ENCODE results near the gene MACROD2. TPM values are rescaled to one million over a fixed set of nuclear protein-coding genes. Genes with fewer than 3 reads are reported as not detected.

Gene MACROD2
- total and polyA plus RNA-seq, 2 experiments from 2014 or later = 2.8 to 4.3 TPM

DNA sequence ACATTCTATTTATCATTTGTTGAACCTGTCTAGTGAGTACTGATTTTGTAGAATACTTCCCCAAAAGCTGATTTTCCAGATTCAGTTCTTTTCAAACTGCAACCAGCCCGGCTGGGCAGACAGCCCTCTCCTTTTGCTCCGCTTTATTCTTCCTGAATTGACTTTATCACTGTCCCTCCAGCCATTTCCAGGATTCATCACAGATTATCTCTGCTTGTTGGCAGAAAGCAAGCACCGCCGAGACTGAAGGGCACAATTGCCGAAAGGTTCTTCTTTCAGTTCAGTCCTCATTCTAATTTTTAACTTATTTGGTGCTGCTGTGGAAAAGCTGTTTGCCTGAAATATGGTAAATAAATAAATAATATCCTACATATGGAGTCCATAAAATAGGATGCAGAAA is 711.2 kb downstream of the MACROD2 start:
- H3K9me3 Mint-ChIP-seq = no peaks in the 10 kb centered on the region
- no peak for ATAC-seq
- no peak overlapping the region for H3K27ac Mint-ChIP-seq
- Histone ChIP-seq H2AFZ (no peak overlapping the region; the same call in 1 of the 2 replicates), H3K4me1 (ENCODE audit: insufficient read depth) (peaks cover 17% of the 10 kb centered on the region; the same call in 1 of the 2 replicates), H3K4me3 (no peak overlapping the region), H4K20me1 (replicated peaks; ENCODE audit: insufficient read depth) (no peaks in the 10 kb centered on the region), H3K36me3 (ENCODE audit: insufficient read depth) (no peaks in the 10 kb centered on the region), H3K27ac (ENCODE audit: low read depth) (no peak overlapping the region), H3K79me2 (replicated peaks; ENCODE audit: insufficient read depth) (no peaks in the 10 kb centered on the region), H3F3A (replicated peaks; ENCODE audit: low read depth) (no peaks in the 10 kb centered on the region), H3K27me3 (ENCODE audit: insufficient read depth) (no peaks in the 10 kb centered on the region), H3K9me2 (ENCODE audit: insufficient read depth) (no peaks in the 10 kb centered on the region), H3K4me2 (no peak overlapping the region)
- no peaks in the 10 kb centered on the region for H3K36me3 Mint-ChIP-seq (ENCODE audit: low read depth)
- H3K4me1 Mint-ChIP-seq = peaks cover 17% of the 10 kb centered on the region
- TF ChIP-seq EZH2phosphoT487 (IDR thresholded peaks at IDR 0.05; ENCODE audit: unreplicated experiment) (no peak), ZNF331 (CRISPR knock-in tag; IDR thresholded peaks at IDR 0.05; ENCODE audit: low read depth) (no peak), EZH2 (IDR thresholded peaks at IDR 0.05; ENCODE audit: low read depth, unreplicated experiment) (no peak), ZNF114 (CRISPR knock-in tag; IDR thresholded peaks at IDR 0.05) (no peak), STAT1 (IDR thresholded peaks at IDR 0.05; ENCODE audit: unreplicated experiment) (no peak), NANOG (IDR thresholded peaks at IDR 0.05; ENCODE audit: borderline replicate concordance) (no peak)
- TF ChIP-seq, protein P1, sequence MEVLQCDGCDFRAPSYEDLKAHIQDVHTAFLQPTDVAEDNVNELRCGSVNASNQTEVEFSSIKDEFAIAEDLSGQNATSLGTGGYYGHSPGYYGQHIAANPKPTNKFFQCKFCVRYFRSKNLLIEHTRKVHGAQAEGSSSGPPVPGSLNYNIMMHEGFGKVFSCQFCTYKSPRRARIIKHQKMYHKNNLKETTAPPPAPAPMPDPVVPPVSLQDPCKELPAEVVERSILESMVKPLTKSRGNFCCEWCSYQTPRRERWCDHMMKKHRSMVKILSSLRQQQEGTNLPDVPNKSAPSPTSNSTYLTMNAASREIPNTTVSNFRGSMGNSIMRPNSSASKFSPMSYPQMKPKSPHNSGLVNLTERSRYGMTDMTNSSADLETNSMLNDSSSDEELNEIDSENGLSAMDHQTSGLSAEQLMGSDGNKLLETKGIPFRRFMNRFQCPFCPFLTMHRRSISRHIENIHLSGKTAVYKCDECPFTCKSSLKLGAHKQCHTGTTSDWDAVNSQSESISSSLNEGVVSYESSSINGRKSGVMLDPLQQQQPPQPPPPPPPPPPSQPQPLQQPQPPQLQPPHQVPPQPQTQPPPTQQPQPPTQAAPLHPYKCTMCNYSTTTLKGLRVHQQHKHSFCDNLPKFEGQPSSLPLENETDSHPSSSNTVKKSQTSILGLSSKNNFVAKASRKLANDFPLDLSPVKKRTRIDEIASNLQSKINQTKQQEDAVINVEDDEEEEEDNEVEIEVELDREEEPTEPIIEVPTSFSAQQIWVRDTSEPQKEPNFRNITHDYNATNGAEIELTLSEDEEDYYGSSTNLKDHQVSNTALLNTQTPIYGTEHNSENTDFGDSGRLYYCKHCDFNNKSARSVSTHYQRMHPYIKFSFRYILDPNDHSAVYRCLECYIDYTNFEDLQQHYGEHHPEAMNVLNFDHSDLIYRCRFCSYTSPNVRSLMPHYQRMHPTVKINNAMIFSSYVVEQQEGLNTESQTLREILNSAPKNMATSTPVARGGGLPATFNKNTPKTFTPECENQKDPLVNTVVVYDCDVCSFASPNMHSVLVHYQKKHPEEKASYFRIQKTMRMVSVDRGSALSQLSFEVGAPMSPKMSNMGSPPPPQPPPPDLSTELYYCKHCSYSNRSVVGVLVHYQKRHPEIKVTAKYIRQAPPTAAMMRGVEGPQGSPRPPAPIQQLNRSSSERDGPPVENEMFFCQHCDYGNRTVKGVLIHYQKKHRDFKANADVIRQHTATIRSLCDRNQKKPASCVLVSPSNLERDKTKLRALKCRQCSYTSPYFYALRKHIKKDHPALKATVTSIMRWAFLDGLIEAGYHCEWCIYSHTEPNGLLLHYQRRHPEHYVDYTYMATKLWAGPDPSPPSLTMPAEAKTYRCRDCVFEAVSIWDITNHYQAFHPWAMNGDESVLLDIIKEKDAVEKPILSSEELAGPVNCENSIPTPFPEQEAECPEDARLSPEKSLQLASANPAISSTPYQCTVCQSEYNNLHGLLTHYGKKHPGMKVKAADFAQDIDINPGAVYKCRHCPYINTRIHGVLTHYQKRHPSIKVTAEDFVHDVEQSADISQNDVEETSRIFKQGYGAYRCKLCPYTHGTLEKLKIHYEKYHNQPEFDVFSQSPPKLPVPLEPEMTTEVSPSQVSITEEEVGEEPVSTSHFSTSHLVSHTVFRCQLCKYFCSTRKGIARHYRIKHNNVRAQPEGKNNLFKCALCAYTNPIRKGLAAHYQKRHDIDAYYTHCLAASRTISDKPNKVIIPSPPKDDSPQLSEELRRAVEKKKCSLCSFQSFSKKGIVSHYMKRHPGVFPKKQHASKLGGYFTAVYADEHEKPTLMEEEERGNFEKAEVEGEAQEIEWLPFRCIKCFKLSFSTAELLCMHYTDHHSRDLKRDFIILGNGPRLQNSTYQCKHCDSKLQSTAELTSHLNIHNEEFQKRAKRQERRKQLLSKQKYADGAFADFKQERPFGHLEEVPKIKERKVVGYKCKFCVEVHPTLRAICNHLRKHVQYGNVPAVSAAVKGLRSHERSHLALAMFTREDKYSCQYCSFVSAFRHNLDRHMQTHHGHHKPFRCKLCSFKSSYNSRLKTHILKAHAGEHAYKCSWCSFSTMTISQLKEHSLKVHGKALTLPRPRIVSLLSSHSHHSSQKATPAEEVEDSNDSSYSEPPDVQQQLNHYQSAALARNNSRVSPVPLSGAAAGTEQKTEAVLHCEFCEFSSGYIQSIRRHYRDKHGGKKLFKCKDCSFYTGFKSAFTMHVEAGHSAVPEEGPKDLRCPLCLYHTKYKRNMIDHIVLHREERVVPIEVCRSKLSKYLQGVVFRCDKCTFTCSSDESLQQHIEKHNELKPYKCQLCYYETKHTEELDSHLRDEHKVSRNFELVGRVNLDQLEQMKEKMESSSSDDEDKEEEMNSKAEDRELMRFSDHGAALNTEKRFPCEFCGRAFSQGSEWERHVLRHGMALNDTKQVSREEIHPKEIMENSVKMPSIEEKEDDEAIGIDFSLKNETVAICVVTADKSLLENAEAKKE (CRISPR knock-in tag; IDR thresholded peaks at IDR 0.05) = no peak
- TF ChIP-seq, protein P2, sequence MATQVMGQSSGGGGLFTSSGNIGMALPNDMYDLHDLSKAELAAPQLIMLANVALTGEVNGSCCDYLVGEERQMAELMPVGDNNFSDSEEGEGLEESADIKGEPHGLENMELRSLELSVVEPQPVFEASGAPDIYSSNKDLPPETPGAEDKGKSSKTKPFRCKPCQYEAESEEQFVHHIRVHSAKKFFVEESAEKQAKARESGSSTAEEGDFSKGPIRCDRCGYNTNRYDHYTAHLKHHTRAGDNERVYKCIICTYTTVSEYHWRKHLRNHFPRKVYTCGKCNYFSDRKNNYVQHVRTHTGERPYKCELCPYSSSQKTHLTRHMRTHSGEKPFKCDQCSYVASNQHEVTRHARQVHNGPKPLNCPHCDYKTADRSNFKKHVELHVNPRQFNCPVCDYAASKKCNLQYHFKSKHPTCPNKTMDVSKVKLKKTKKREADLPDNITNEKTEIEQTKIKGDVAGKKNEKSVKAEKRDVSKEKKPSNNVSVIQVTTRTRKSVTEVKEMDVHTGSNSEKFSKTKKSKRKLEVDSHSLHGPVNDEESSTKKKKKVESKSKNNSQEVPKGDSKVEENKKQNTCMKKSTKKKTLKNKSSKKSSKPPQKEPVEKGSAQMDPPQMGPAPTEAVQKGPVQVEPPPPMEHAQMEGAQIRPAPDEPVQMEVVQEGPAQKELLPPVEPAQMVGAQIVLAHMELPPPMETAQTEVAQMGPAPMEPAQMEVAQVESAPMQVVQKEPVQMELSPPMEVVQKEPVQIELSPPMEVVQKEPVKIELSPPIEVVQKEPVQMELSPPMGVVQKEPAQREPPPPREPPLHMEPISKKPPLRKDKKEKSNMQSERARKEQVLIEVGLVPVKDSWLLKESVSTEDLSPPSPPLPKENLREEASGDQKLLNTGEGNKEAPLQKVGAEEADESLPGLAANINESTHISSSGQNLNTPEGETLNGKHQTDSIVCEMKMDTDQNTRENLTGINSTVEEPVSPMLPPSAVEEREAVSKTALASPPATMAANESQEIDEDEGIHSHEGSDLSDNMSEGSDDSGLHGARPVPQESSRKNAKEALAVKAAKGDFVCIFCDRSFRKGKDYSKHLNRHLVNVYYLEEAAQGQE (IDR thresholded peaks at IDR 0.05; ENCODE audit: unreplicated experiment) = no peak
- TF ChIP-seq, protein P3, sequence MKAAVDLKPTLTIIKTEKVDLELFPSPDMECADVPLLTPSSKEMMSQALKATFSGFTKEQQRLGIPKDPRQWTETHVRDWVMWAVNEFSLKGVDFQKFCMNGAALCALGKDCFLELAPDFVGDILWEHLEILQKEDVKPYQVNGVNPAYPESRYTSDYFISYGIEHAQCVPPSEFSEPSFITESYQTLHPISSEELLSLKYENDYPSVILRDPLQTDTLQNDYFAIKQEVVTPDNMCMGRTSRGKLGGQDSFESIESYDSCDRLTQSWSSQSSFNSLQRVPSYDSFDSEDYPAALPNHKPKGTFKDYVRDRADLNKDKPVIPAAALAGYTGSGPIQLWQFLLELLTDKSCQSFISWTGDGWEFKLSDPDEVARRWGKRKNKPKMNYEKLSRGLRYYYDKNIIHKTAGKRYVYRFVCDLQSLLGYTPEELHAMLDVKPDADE (IDR thresholded peaks at IDR 0.05) = no peak
- H3K27me3 Mint-ChIP-seq (ENCODE audit: insufficient read depth, low read depth, poor library complexity) = peaks cover 2% of the 10 kb centered on the region
- H3K4me3 Mint-ChIP-seq = no peak overlapping the region
- DNase-seq (ENCODE audit: low spot score) = no peak

All from GM23338 (cell line).